HepG2 (cell line): ENCODE results near the gene TMEM38B. TPM values are rescaled to one million over a fixed set of nuclear protein-coding genes. Genes with fewer than 3 reads are reported as not detected.

Experiments used
- ATAC-seq: fragments of 200-7000 bp; cut with Tn5 transposase; 3 replicates; pipeline ENCODE4 v1.9.1; 2020; ENCODE audit warnings: mild to moderate bottlenecking, moderate library complexity
- BruUV-seq: library from RNA; stranded (reverse); fragments of 400-500 nt; replicated peaks from 2 replicates; lab custom pipeline; 2021; lab: Mats Ljungman, UMichigan
- CTCF ChIA-PET: fragments of 300-600 bp; formaldehyde crosslinking; extraction: SDS; loops from one replicate; lab custom pipeline; 2021; ENCODE audit warnings: low total read pairs, inconsistent platforms, low intra/inter-chr PET ratio; lab: Yijun Ruan, JAX
- POLR2A ChIA-PET: fragments of 350-600 bp; sonication (Branson Sonifier 250); formaldehyde crosslinking; loops from one replicate; lab custom pipeline; 2020; ENCODE audit warnings: antibody characterized with exemption, inconsistent platforms; lab: Yijun Ruan, JAX
- DNase-seq: peaks from one replicate; pipeline ENCODE4 v3.0.0-alpha.2; 2015; ENCODE audit warnings: low spot score
- FAIRE-seq: peaks from 3 replicates; lab custom pipeline; 2011; peaks lifted over from hg19 to GRCh38; lab: Jason Lieb, UNC
- H2AFZ ChIP-seq: one replicate; pipeline ENCODE4 v1.6.1; 2011; ENCODE audit warnings: low read length, inconsistent platforms
- H3K27ac ChIP-seq: fragments of 300-600 bp; 3 replicates; pipeline ENCODE4 v1.8.0; 2011; ENCODE audit warnings: mixed run types, mild to moderate bottlenecking, mixed read lengths, low read length, inconsistent platforms; ENCODE audit not compliant: insufficient read depth; ENCODE audit errors: extremely low read length
- H3K27me3 ChIP-seq, 2 experiments: fragments of 200-600 bp in 1 of 2; 2 replicates in 1 of 2; 3 replicates in 1 of 2; pipeline versions ENCODE4 v1.6.0 to v1.8.0; 2011; ENCODE audit warnings: low read length in 2 of 2, mild to moderate bottlenecking in 2 of 2, moderate library complexity in 2 of 2, inconsistent platforms in 1 of 2; ENCODE audit not compliant: insufficient read depth in 2 of 2, control insufficient read depth in 1 of 2
- H3K36me3 ChIP-seq, 2 experiments: fragments of 200-600 bp in 1 of 2; replicated peaks in 1 of 2; 2 replicates in 1 of 2; 3 replicates in 1 of 2; pipeline versions ENCODE4 v1.5.1 to v1.8.0; 2011; ENCODE audit warnings: low read length in 2 of 2, inconsistent platforms in 1 of 2; ENCODE audit not compliant: insufficient read depth in 2 of 2, control insufficient read depth in 1 of 2
- H3K4me1 ChIP-seq: 2 replicates; pipeline ENCODE4 v1.5.1; 2012; ENCODE audit warnings: low read length, inconsistent platforms; ENCODE audit not compliant: insufficient read depth
- H3K4me2 ChIP-seq: 2 replicates; pipeline ENCODE4 v1.6.0; 2011; ENCODE audit warnings: low read depth, low read length, inconsistent platforms
- H3K4me3 ChIP-seq, 3 experiments: fragments of 200-600 bp in 1 of 3; sonication (generic), shearing (Covaris generic) in 1 of 3; replicated peaks in 1 of 3; 2 replicates each; pipeline ENCODE4 v1.5.1; 2011 to 2016; ENCODE audit warnings: low read length in 3 of 3, inconsistent platforms in 2 of 3, low read depth in 2 of 3, mild to moderate bottlenecking in 2 of 3, control low read depth in 1 of 3, mixed read lengths in 1 of 3; ENCODE audit not compliant: insufficient read depth in 1 of 3
- H3K79me2 ChIP-seq: one replicate; pipeline ENCODE4 v1.6.1; 2011; ENCODE audit warnings: low read length, inconsistent platforms; ENCODE audit not compliant: insufficient read depth
- H3K9ac ChIP-seq: 2 replicates; pipeline ENCODE4 v1.6.0; 2011; ENCODE audit warnings: mild to moderate bottlenecking, low read depth, low read length, inconsistent platforms; ENCODE audit not compliant: insufficient read depth
- H3K9me3 ChIP-seq: 2 replicates; pipeline ENCODE4 v1.5.1; 2012; ENCODE audit warnings: mild to moderate bottlenecking, low read length
- H4K20me1 ChIP-seq: 2 replicates; pipeline ENCODE4 v1.6.0; 2011; ENCODE audit warnings: inconsistent platforms, mild to moderate bottlenecking, low read length, moderate library complexity; ENCODE audit not compliant: insufficient read depth
- MED1 ChIP-seq: sonication (generic); formaldehyde crosslinking; IDR thresholded peaks from 2 replicates; pipeline ENCODE4 v1.4.0; 2020; ENCODE audit warnings: missing genetic modification reagents
- POGZ ChIP-seq: sonication (generic); formaldehyde crosslinking; IDR thresholded peaks from 2 replicates; pipeline ENCODE4 v1.4.0; 2020; ENCODE audit warnings: mild to moderate bottlenecking, missing genetic modification reagents
- WGBS: methylation state at CpG from one replicate; pipeline ENCODE4 v1.1.6; 2017; ENCODE audit warnings: low lambda C conversion rate; 5-methylcytosine and 5-hydroxymethylcytosine counted together
- in situ Hi-C: cut with HindIII; loops from 2 replicates; pipeline ENCODE4 v1.10.0; 2017; ENCODE audit warnings: low pct_unique_long_range_greater_than_20kb; ENCODE audit not compliant: extremely low pct_ligation_motif_present
- intact Hi-C: fragments of 100-400 bp; cut with micrococcal nuclease; formaldehyde crosslinking; loops from one replicate; pipeline ENCODE4 v1.10.0; 2022; ENCODE audit not compliant: unreplicated experiment
- polyA plus RNA-seq, 8 experiments: library from polyadenylated mRNA; depleted of rRNA in 3 of 8; stranded (reverse) in 7 of 8; unstranded in 1 of 8; fragments of >200 nt; fragmentation: Illumina TruSeq in 4 of 8; extraction: Trizol in 4 of 8; gene quantifications; 2 replicates each; pipeline versions ENCODE4 v1.2.1 to v1.2.3, GENCODE V29; 2011 to 2016; ENCODE audit warnings: low read depth in 4 of 8, missing spikeins in 1 of 8, mixed read lengths in 1 of 8; ENCODE audit not compliant: insufficient read depth in 1 of 8
- total RNA-seq, 5 experiments: library from RNA; depleted of rRNA; stranded (reverse); fragments of >200 nt; fragmentation: Illumina TruSeq; extraction: Trizol; gene quantifications; 2 replicates each; pipeline ENCODE4 v1.2.3, GENCODE V29; 2016; ENCODE audit warnings: low read depth in 1 of 5
- TF ChIP-seq, protein P1 (sequence below): IDR thresholded peaks from 2 replicates; pipeline ENCODE4 v1.6.1; 2016; ENCODE audit warnings: mild to moderate bottlenecking, missing biosample characterization, missing genetic modification reagents
- TF ChIP-seq, protein P2 (sequence below): sonication (generic); formaldehyde crosslinking; IDR thresholded peaks from 2 replicates; pipeline ENCODE4 v1.5.0; 2020; ENCODE audit warnings: mild to moderate bottlenecking, missing genetic modification reagents
- TF ChIP-seq, protein P3 (sequence below): IDR thresholded peaks from 2 replicates; pipeline ENCODE4 v1.6.1; 2016; ENCODE audit warnings: low read depth, borderline replicate concordance
- TF ChIP-seq, protein P4 (sequence below): sonication (generic); formaldehyde crosslinking; conservative IDR thresholded peaks from 2 replicates; pipeline ENCODE4 v1.4.0; 2020; ENCODE audit warnings: missing genetic modification reagents
- TF ChIP-seq, protein P5 (sequence below): sonication (generic); formaldehyde crosslinking; IDR thresholded peaks from 2 replicates; pipeline ENCODE4 v1.4.0; 2020; ENCODE audit warnings: missing genetic modification reagents

The TMEM38B gene
- total and polyA plus RNA-seq, 2 of the 13 experiments (the other 11 are each of a cell fraction or from before 2014, with no cell fraction given), result 13.4 to 32.4 TPM

DNA sequence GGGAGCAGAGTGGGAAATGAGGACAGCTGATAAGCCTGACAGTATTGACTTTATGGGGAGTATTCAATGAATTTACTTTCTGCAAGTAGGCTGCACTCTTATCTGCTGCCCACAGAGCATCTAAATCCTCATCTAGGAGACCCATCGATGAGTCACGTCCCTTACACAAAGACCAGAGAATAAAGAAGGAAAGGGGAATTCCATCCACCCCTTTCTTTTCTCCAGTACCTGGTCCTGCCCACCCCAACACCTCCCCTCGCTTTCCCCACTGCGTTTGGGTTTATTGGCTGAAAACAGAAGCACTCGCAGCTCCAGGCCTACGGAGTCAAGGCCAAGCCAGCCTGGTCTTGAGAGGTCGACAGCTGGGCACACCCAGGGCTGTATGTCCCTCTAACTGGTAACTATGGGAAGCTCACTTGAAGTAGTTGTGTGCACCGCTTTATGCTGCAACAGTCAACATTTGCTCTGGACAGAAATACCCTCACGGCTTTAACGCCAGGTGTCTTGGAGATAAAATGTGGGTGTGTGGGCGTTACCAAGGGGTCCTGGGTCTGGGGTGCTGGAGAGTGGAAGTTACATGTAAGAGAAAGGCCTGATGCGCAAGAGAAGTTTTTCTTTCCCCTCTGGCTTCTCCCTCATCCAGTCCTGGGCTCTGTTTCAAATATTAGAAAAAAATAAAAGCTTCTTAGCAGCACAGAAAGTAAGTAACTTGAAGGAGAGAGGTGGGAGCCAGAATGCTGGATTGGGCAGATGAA is 46.6 kb upstream of the TMEM38B start:
- peak; percentile 26; the same call in 1 of the 3 replicates for ATAC-seq
- H3K27me3 ChIP-seq, result no peaks in the 10 kb centered on the region; a peak in 1 of 5 replicates
- in situ Hi-C loops (no loop called here), intact Hi-C loops (no loop called here)
- no peak overlapping the region for H3K27ac ChIP-seq
- H4K20me1 ChIP-seq, result no peaks in the 10 kb centered on the region
- no peak overlapping the region for H3K4me2 ChIP-seq
- ChIA-PET POLR2A (no interaction called here), CTCF (no interaction called here)
- no peaks in the 10 kb centered on the region for H3K4me1 ChIP-seq
- H2AFZ ChIP-seq, result no peak overlapping the region
- H3K4me3 ChIP-seq, result no peak overlapping the region
- no peak for DNase-seq
- H3K9ac ChIP-seq, result no peak overlapping the region
- whole genome bisulfite sequencing, result 47% methylated on average over 12 of the region's 12 CpGs
- TF ChIP-seq, protein P1, sequence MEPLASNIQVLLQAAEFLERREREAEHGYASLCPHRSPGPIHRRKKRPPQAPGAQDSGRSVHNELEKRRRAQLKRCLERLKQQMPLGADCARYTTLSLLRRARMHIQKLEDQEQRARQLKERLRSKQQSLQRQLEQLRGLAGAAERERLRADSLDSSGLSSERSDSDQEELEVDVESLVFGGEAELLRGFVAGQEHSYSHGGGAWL (CRISPR knock-in tag), result no peak
- TF ChIP-seq, protein P2, sequence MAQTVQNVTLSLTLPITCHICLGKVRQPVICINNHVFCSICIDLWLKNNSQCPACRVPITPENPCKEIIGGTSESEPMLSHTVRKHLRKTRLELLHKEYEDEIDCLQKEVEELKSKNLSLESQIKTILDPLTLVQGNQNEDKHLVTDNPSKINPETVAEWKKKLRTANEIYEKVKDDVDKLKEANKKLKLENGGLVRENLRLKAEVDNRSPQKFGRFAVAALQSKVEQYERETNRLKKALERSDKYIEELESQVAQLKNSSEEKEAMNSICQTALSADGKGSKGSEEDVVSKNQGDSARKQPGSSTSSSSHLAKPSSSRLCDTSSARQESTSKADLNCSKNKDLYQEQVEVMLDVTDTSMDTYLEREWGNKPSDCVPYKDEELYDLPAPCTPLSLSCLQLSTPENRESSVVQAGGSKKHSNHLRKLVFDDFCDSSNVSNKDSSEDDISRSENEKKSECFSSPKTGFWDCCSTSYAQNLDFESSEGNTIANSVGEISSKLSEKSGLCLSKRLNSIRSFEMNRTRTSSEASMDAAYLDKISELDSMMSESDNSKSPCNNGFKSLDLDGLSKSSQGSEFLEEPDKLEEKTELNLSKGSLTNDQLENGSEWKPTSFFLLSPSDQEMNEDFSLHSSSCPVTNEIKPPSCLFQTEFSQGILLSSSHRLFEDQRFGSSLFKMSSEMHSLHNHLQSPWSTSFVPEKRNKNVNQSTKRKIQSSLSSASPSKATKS, result no peak
- TF ChIP-seq, protein P3, sequence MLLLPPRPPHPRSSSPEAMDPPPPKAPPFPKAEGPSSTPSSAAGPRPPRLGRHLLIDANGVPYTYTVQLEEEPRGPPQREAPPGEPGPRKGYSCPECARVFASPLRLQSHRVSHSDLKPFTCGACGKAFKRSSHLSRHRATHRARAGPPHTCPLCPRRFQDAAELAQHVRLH (CRISPR knock-in tag), result no peak
- no peak for TF ChIP-seq POGZ (CRISPR knock-in tag)
- no peak for TF ChIP-seq MED1 (CRISPR knock-in tag)
- TF ChIP-seq, protein P4, sequence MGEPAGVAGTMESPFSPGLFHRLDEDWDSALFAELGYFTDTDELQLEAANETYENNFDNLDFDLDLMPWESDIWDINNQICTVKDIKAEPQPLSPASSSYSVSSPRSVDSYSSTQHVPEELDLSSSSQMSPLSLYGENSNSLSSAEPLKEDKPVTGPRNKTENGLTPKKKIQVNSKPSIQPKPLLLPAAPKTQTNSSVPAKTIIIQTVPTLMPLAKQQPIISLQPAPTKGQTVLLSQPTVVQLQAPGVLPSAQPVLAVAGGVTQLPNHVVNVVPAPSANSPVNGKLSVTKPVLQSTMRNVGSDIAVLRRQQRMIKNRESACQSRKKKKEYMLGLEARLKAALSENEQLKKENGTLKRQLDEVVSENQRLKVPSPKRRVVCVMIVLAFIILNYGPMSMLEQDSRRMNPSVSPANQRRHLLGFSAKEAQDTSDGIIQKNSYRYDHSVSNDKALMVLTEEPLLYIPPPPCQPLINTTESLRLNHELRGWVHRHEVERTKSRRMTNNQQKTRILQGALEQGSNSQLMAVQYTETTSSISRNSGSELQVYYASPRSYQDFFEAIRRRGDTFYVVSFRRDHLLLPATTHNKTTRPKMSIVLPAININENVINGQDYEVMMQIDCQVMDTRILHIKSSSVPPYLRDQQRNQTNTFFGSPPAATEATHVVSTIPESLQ, result no peak
- TF ChIP-seq, protein P5, sequence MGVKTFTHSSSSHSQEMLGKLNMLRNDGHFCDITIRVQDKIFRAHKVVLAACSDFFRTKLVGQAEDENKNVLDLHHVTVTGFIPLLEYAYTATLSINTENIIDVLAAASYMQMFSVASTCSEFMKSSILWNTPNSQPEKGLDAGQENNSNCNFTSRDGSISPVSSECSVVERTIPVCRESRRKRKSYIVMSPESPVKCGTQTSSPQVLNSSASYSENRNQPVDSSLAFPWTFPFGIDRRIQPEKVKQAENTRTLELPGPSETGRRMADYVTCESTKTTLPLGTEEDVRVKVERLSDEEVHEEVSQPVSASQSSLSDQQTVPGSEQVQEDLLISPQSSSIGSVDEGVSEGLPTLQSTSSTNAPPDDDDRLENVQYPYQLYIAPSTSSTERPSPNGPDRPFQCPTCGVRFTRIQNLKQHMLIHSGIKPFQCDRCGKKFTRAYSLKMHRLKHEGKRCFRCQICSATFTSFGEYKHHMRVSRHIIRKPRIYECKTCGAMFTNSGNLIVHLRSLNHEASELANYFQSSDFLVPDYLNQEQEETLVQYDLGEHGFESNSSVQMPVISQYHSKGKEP (CRISPR knock-in tag), result no peak
- H3K79me2 ChIP-seq, result no peaks in the 10 kb centered on the region
- no peaks in the 10 kb centered on the region for H3K36me3 ChIP-seq
- H3K9me3 ChIP-seq, result no peaks in the 10 kb centered on the region
- BruUV-seq, result no TSS peak
- no peak for FAIRE-seq
